Measurements from ENCODE around the gene LRP10. TPM values are rescaled to one million over a fixed set of nuclear protein-coding genes. Genes with fewer than 3 reads are reported as not detected.

LRP10 gene
- polyA plus RNA-seq, 1 experiment: 87.8 TPM

- CTCF ChIA-PET: interaction anchor here (3.7 to 6.1 kb wide), 2 partner anchors 8 to 11 kb away, joined by 30 to 51 read pairs; partner anchors contain the start of gene LRP10
- H3K27ac ChIP-seq (ENCODE audit: low read depth, low read length): no peak overlapping the region
- no peaks in the 10 kb centered on the region for H3K27me3 ChIP-seq (ENCODE audit: control insufficient read depth, insufficient read depth, low read length)
- no peak for DNase-seq (ENCODE audit: low read depth, low spot score)
- POLR2A ChIA-PET: interaction anchor here (2.0 kb wide), 1 partner anchor 11 kb away, joined by 4 read pairs; no protein-coding TSS in a partner anchor
- H3K4me3 ChIP-seq (ENCODE audit: low read depth, low read length): no peak overlapping the region
- no peak for TF ChIP-seq CTCF (IDR thresholded peaks at IDR 0.05; ENCODE audit: low read depth, low read length)
- H3K9me3 ChIP-seq (ENCODE audit: control insufficient read depth, insufficient read depth, low read length): peaks cover 7% of the 10 kb centered on the region
Measured at GRCh38 chr14:22861651-22862050, 9.9 kb upstream of the LRP10 start.

- CTCF ChIA-PET: interaction anchor here (1.5 to 3.7 kb wide), 3 partner anchors 10 to 308 kb away, joined by 4 to 30 read pairs (median 9); no protein-coding TSS in a partner anchor
- H3K27ac ChIP-seq (ENCODE audit: low read depth, low read length): no peak overlapping the region
- TF ChIP-seq CTCF (IDR thresholded peaks at IDR 0.05; ENCODE audit: low read depth, low read length): no peak
- no peaks in the 10 kb centered on the region for H3K27me3 ChIP-seq (ENCODE audit: control insufficient read depth, insufficient read depth, low read length)
- peaks cover 4% of the 10 kb centered on the region; the same call in 1 of the 2 replicates for H3K9me3 ChIP-seq (ENCODE audit: control insufficient read depth, insufficient read depth, low read length)
- no peak overlapping the region for H3K4me3 ChIP-seq (ENCODE audit: low read depth, low read length)
- DNase-seq (ENCODE audit: low read depth, low spot score): no peak
- POLR2A ChIA-PET: no interaction called here
Measured at GRCh38 chr14:22864979-22865378, 6.6 kb upstream of the LRP10 start.

- DNase-seq (ENCODE audit: low read depth, low spot score): no peak
Measured at GRCh38 chr14:22865424-22866405, 5.8 kb upstream of the LRP10 start.

GRCh38 chr14:22866874-22867273 is 4.7 kb upstream of the LRP10 start:
- H3K27me3 ChIP-seq (ENCODE audit: control insufficient read depth, insufficient read depth, low read length): no peaks in the 10 kb centered on the region
- ChIA-PET POLR2A (no interaction called here), CTCF (interaction anchor here (1.1 to 2.0 kb wide), 3 partner anchors 12 to 310 kb away, joined by 3 to 9 read pairs (median 4); no protein-coding TSS in a partner anchor)
- H3K9me3 ChIP-seq (ENCODE audit: control insufficient read depth, insufficient read depth, low read length): peaks cover under 1% of the 10 kb centered on the region; the same call in 1 of the 2 replicates
- no peak overlapping the region for H3K27ac ChIP-seq (ENCODE audit: low read depth, low read length)
- DNase-seq (ENCODE audit: low read depth, low spot score): no peak
- no peak overlapping the region for H3K4me3 ChIP-seq (ENCODE audit: low read depth, low read length)
- TF ChIP-seq CTCF (IDR thresholded peaks at IDR 0.05; ENCODE audit: low read depth, low read length): no peak

More at GRCh38 chr14:22865424-22866405, 5.8 kb upstream of the LRP10 start:
- no peak overlapping the region for H3K4me3 ChIP-seq (ENCODE audit: low read depth, low read length)
- H3K27me3 ChIP-seq (ENCODE audit: control insufficient read depth, insufficient read depth, low read length): no peaks in the 10 kb centered on the region
- POLR2A ChIA-PET: no interaction called here
- no peak overlapping the region for H3K27ac ChIP-seq (ENCODE audit: low read depth, low read length)
- H3K9me3 ChIP-seq (ENCODE audit: control insufficient read depth, insufficient read depth, low read length): peaks cover 4% of the 10 kb centered on the region; the same call in 1 of the 2 replicates
- TF ChIP-seq CTCF (IDR thresholded peaks at IDR 0.05; ENCODE audit: low read depth, low read length): no peak
- CTCF ChIA-PET: interaction anchor here (1.5 to 2.0 kb wide), 2 partner anchors 11 to 309 kb away, joined by 4 to 9 read pairs; no protein-coding TSS in a partner anchor
